Osteocyte (in vitro differentiated cells): ENCODE results near the gene IPO4. TPM values are rescaled to one million over a fixed set of nuclear protein-coding genes. Genes with fewer than 3 reads are reported as not detected.

Source experiments
- DNase-seq: peaks from one replicate; pipeline ENCODE4 v3.0.0; 2021; ENCODE audit warnings: mixed read lengths; ENCODE audit not compliant: unreplicated experiment; ENCODE audit errors: extremely low spot score
- H3K27ac Mint-ChIP-seq: one replicate; pipeline ENCODE4 v1.8.0; 2021; ENCODE audit warnings: mild to moderate bottlenecking, mixed read lengths; ENCODE audit not compliant: unreplicated experiment
- H3K27me3 Mint-ChIP-seq: one replicate; pipeline ENCODE4 v1.8.0; 2021; ENCODE audit warnings: mixed read lengths; ENCODE audit not compliant: unreplicated experiment
- H3K36me3 Mint-ChIP-seq: one replicate; pipeline ENCODE4 v1.8.0; 2021; ENCODE audit warnings: mixed read lengths; ENCODE audit not compliant: unreplicated experiment
- H3K4me1 Mint-ChIP-seq: one replicate; pipeline ENCODE4 v1.8.0; 2021; ENCODE audit warnings: mixed read lengths; ENCODE audit not compliant: unreplicated experiment
- H3K4me3 Mint-ChIP-seq: one replicate; pipeline ENCODE4 v1.8.0; 2021; ENCODE audit warnings: mild to moderate bottlenecking, moderate library complexity, mixed read lengths; ENCODE audit not compliant: unreplicated experiment
- H3K9me3 Mint-ChIP-seq: one replicate; pipeline ENCODE4 v1.8.0; 2021; ENCODE audit warnings: mixed read lengths; ENCODE audit not compliant: unreplicated experiment
- total RNA-seq: library from RNA; stranded (reverse); gene quantifications from 2 replicates; pipeline ENCODE4 v1.2.1, GENCODE V29; 2021
- TF ChIP-seq, protein P1 (sequence below): fragments of 200-600 bp; sonication (generic); IDR thresholded peaks from 2 replicates; pipeline ENCODE4 v1.5.0; 2021; ENCODE audit warnings: antibody characterized with exemption, mild to moderate bottlenecking, moderate library complexity

Gene IPO4
- total RNA-seq, 1 donor from 2014 or later: 36.5 TPM

DNA sequence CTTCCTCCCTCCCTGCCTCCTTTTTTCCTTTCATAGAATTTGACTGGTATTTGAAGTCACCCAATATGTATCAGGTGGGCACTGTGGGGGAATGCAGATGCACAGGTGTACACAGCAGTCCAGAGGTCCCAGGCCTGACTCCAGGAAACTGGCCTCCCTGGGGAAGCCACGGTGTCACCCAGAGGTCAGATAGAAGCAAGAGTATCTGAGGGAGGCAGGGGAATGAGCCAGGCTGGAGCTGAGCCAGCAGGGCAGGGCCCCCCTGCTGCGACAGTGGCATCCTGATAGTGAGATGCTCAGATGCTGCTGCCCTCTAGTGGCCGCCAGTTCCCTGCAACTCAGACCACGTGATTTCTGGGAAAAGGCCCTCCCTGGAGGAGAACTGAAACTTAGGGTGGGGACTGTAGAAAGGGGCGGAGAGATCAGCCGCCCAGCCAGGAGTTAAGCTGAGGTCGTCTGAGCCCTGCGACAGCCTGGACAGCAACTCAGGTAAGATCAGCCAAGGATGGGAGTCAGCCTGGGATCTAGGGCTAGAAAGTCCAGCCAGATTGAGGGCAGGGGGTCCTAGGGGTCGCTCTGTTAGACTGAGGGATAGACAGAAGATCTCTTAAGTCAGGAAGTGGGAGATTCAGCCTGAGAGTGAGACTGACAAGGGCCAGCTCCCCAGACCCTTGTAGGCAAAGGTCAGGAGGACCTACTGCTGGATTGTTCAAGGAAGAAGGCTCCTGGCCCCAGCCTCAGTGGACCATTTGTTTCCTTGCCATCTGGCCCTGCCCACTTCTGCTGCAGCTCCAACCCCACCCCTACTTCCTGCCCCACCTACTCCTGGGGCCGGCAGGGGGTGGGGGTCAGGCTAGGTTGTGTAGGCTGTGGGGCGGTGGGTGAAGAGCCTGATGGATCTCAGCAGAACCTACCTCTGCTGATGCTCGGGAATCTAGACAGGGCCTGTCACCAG, 27.5 kb downstream of the IPO4 start, which contains the start of gene IRF9:
Gene IRF9, plus strand, starts transcription at position 416 of the 955 bp plus-strand sequence. CDS start 880 bp downstream, outside the sequence.
- Mint-ChIP-seq H3K27ac (peak within 1 kb of the TSS; percentile 93), H3K4me1 (peaks cover 25% of the 10 kb centered on the region), H3K27me3 (no peaks in the 10 kb centered on the region), H3K9me3 (no peaks in the 10 kb centered on the region), H3K4me3 (peak within 1 kb of the TSS; percentile 96), H3K36me3 (peaks cover 41% of the 10 kb centered on the region)
- peak; percentile 98 for DNase-seq
- TF ChIP-seq, protein P1, sequence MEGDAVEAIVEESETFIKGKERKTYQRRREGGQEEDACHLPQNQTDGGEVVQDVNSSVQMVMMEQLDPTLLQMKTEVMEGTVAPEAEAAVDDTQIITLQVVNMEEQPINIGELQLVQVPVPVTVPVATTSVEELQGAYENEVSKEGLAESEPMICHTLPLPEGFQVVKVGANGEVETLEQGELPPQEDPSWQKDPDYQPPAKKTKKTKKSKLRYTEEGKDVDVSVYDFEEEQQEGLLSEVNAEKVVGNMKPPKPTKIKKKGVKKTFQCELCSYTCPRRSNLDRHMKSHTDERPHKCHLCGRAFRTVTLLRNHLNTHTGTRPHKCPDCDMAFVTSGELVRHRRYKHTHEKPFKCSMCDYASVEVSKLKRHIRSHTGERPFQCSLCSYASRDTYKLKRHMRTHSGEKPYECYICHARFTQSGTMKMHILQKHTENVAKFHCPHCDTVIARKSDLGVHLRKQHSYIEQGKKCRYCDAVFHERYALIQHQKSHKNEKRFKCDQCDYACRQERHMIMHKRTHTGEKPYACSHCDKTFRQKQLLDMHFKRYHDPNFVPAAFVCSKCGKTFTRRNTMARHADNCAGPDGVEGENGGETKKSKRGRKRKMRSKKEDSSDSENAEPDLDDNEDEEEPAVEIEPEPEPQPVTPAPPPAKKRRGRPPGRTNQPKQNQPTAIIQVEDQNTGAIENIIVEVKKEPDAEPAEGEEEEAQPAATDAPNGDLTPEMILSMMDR: peak; percentile 94

DNA sequence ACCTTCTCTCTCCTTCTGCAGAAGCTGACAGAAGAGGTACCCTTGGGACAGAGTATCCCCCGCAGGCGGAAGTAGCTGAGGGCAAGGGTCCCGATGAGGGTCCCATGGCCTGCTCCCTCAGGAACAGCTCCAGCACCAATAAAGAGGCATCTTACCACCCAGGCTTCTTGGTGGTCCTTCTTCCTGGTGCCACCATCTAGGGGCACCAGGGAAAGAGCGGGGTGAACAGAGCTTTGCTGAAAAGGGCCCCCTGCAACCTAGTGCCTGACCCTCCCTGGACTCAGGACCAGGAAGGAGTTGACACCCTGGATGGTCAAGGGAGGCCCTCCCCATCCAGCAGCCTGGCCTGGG, 28.1 kb downstream of the IPO4 start:
- no peak for DNase-seq
- no peaks in the 10 kb centered on the region for H3K9me3 Mint-ChIP-seq
- TF ChIP-seq, protein P1: no peak
- peak overlapping the region; percentile 96 for H3K4me3 Mint-ChIP-seq
- peak overlapping the region; percentile 20 for H3K27ac Mint-ChIP-seq
- no peaks in the 10 kb centered on the region for H3K27me3 Mint-ChIP-seq
- H3K36me3 Mint-ChIP-seq: peaks cover 41% of the 10 kb centered on the region
- peaks cover 25% of the 10 kb centered on the region for H3K4me1 Mint-ChIP-seq

DNA sequence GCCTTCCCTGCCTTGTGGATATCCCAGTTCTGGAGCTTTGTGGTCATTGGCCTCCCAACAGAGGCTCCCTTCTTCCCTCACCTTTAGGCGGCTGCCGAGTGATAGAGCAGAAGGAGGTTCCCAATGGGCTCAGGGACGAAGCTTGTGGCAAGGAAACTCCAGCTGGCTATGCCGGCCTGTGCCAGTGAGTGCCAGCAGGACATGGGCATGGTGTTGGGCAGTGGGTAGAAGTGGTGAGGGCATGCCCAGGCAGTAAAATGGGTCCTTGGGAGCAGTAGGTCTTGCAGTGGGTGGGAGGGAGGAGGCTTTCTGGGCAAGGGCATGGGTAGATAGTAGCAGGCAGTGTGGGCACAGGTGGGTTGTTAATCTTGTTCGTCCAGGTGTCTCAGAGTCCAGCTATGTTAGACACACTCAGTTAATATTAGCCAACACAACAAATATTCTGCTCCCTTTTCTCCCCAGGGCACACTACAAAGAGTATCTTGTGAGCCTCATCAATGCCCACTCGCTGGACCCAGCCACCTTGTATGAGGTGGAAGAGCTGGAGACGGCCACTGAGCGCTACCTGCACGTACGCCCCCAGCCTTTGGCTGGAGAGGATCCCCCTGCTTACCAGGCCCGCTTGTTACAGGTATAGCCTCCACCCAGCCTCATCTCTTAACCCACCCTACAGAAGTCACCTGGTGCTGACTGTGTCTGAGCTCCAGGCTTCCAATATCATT, 28.7 kb downstream of the IPO4 start:
- TF ChIP-seq, protein P1: no peak
- peak overlapping the region; percentile 20 for H3K27ac Mint-ChIP-seq
- H3K27me3 Mint-ChIP-seq: no peaks in the 10 kb centered on the region
- DNase-seq: no peak
- peaks cover 25% of the 10 kb centered on the region for H3K4me1 Mint-ChIP-seq
- no peaks in the 10 kb centered on the region for H3K9me3 Mint-ChIP-seq
- peaks cover 38% of the 10 kb centered on the region for H3K36me3 Mint-ChIP-seq
- no peak overlapping the region for H3K4me3 Mint-ChIP-seq

DNA sequence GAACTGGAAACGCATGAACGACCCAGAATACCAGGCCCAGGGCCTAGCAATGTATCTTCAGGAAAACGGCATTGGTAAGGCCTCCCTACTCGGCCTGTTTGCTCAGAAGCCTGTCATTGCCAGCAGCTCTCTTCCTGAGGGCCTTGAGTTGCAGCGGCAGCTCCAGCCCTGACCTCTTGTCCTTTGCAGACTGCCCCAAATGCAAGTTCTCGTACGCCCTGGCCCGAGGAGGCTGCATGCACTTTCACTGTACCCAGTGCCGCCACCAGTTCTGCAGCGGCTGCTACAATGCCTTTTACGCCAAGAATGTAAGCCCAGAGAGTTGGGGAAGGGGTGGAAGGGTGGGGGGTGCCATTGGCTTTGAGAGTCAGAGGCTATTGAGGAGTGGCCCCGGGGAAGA, 31.3 kb downstream of the IPO4 start:
- H3K4me1 Mint-ChIP-seq: peaks cover 16% of the 10 kb centered on the region
- no peaks in the 10 kb centered on the region for H3K27me3 Mint-ChIP-seq
- no peak for DNase-seq
- H3K4me3 Mint-ChIP-seq: no peak overlapping the region
- no peaks in the 10 kb centered on the region for H3K9me3 Mint-ChIP-seq
- H3K36me3 Mint-ChIP-seq: peaks cover 27% of the 10 kb centered on the region
- TF ChIP-seq, protein P1: no peak
- no peak overlapping the region for H3K27ac Mint-ChIP-seq

DNA sequence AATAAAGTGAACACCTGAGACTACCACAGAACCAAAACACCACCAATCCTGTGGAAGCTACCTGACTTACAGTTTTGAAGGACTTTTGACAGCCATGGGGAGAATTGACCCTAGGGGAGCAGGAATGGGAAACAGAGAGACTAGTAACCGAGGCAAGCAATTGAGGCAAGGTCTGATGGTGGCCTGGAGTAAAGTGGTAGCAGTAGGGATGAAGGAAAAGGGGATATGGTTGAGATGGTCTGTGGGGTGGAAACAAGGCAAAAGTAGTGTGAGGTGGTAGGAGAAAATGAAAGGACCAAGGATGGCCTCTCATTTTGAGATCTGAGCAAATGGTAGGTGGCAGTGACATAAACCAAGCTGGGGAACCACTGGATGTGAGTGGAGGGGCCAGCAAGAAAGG, 31.8 kb downstream of the IPO4 start:
- H3K27me3 Mint-ChIP-seq: no peaks in the 10 kb centered on the region
- H3K9me3 Mint-ChIP-seq: no peaks in the 10 kb centered on the region
- no peak overlapping the region for H3K4me3 Mint-ChIP-seq

More for the DNA sequence above, 31.8 kb downstream of the IPO4 start:
- no peak overlapping the region for H3K27ac Mint-ChIP-seq
- H3K4me1 Mint-ChIP-seq: peaks cover 11% of the 10 kb centered on the region
- DNase-seq: no peak
- TF ChIP-seq, protein P1: no peak
- H3K36me3 Mint-ChIP-seq: peaks cover 25% of the 10 kb centered on the region
